DMS53 treated with DMSO at 0.1 percent for 48 hours (cell line): Measurements from ENCODE around the gene NCDN.
A peak's percentile ranks its signal among the peaks of the same experiment; 100 is the strongest.

Source experiments
- DNase-seq: peaks from one replicate; lab custom pipeline; 2025; ENCODE audit not compliant: unreplicated experiment; lab: John Stamatoyannopoulos, UW

The NCDN gene

DNA sequence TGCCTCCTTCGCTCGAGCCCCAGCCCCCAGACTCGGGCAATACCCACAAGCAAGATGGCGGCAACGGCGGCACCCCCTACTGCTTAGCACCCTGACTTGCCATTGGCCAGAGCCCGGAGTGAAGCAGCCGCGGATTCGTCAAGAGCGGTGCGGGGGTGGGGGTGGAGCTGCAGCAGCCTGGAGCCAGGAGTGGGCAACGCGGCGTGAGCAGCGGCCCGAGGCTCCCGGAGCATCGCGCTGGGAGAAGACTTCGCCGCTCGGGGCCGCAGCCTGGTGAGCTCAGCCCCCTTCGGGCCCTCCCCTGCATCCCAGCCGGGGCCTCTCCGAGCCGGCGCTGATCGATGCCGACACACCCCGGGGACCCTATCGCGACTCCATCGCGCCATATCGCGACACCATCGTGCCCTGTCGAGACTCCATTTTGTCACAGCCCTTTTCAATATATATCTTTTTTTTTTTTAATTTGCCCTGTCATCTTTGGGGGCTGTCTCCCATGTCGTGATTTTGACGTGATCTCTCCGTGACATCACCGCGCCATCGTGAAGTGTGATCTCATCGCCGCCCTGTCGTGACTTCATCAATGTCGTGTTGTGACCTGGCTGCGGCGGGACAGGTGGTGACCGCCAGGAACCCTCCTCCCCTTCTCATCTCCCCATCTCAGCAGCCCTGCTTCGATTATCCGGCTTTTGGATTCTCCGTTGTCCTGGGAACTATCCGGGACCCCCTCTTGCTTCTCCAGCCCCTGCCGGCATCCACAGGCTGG lies at the start of gene NCDN:
TSS of gene NCDN (plus strand) at position 189 of the 763 bp plus-strand sequence. CDS start at position 581, 392 bp downstream.
- DNase-seq = peak; percentile 90

DNA sequence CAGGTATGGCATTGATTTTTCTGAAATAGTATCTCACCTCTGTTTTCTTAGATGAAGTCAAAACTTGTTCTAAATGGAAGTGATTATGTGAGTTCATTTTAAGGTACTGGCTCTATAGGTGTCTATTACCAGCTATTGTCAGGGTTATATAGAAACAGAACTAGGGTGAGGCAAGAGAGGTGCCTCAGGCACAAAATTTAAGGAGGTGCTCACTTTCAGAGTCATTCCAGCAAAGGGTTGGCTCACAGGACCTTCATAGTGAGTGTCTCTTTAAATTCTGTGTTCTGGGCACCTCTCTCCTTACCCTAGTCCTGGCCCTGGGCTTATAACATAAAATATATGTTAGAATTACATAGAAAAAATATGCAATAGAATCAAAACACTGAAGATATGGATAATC lies 49.7 kb upstream of the NCDN start:
- no peak for DNase-seq

GRCh38 chr1:35509558-35509957 lies 48.0 kb upstream of the NCDN start:
- no peak for DNase-seq

DNA sequence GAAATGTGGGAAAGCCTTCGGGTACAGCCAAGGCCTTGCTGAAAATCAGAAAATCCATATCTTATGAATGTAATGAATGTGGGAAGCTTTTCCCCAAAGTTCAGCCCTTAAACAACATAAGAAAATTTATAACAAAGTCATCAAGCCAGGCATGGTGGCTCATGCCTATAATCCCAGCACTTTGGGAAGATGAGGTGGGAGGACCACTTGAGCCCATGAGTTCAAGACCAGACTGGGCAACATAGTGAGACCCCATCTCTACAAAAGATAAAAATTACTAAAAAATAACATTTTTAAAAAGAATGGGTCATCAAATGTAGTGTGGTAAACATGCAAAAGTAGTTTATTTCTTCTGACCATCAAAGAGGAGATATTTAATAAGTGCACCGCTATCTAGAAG lies 46.3 kb upstream of the NCDN start:
- no peak for DNase-seq

- DNase-seq = no peak
Measured at GRCh38 chr1:35518183-35518582, 39.4 kb upstream of the NCDN start.

DNA sequence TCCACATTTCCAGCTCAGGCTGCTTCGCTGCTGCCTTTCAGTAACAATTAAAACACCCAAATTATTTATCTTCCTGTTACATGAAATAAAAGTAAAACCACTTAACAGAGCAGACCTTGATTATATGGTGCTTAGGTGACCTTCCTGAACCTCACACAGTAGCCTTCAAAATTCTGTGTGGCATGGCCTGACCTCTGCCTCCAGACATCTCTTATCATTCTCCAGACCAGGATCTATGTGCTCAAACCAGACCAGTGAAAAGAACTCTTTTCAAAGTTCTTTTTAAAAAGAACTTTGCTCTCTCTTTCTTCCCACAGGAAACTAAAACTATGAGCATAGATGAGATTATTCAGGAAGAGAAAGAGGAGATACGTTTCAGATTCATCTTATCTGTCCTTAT lies 38.2 kb upstream of the NCDN start:
- DNase-seq = no peak

- DNase-seq = peak; percentile 67
Measured at GRCh38 chr1:35524106-35524505, 33.5 kb upstream of the NCDN start.

DNA sequence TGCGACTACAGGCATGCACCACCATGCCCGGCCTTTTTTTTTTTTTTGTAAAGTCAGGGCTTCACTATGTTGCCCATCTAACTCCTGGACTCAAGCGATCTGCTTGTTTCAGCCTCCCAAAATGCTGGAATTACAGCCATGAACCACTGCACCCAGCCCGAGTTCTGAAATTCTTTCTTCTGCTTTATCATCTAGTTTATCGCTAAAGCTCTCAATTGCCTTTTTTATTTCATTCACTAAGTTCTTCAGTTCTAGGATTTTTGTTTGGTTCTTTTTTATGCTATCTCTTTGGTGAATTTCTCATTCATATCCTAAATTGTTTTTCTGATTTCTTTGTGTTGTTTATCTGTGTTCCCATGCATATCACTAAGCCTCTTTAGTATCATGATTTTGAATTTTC lies 27.4 kb upstream of the NCDN start:
- no peak for DNase-seq

GRCh38 chr1:35530946-35531345 lies 26.7 kb upstream of the NCDN start:
- DNase-seq = no peak

DNA sequence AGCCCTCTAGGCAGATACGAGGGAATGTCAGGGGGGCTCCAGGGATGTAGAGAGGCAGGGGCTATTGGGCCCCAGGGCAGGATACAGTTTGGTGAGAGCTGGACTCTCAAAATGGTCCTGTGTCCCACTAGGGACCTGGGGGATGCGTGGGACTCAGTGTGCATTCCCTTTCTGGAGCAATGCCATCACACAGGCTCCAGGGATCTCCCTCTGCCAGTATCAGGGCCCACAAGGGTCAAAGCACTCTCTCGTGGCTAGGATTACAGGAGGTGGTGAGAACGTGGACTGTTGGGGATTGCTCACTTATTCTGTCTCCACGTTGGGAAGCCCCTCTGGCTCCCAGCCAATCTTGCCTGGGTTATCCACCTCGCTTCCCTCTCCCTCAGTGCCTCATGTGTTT lies 26.2 kb upstream of the NCDN start:
- no peak for DNase-seq

- DNase-seq = no peak
Measured at GRCh38 chr1:35532497-35533223, 24.9 kb upstream of the NCDN start.

DNA sequence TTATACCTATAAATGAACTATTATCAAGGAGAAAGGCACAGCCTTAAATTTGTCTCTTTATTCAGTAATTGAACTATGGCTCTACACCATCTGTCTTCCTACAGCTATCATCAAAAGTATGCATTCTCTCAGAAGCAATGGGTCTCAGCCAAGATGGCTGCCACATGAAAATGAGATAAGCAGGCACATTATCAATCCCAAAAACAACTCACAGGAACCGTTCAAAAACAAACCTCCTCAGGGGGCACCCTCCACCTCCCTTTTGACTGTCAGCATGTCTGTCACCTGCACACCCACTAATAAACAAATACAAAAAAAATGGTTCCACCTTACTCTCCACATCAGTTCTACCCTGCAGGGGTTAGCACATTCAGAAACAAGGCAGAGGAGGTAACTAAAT lies 24.0 kb upstream of the NCDN start:
- DNase-seq = no peak

DNA sequence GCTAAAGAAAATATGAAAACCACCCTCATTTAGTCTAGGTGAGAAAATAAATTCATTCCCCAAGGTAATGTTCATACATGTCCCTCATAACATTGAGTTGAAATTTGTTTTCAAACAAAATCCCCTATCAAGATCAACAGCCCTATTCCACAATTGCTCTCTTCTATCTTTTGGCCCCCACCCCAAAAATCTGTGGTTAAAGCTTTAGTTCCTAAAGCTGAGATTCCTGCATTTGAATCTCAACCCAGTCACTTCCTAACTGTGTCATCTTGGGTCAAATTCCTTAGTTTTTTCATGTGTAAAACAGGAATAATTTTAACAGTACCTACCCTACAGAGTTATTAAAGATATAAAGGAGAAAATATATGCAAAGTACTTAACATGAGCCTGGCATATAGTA lies 22.4 kb upstream of the NCDN start:
- DNase-seq = no peak

DNA sequence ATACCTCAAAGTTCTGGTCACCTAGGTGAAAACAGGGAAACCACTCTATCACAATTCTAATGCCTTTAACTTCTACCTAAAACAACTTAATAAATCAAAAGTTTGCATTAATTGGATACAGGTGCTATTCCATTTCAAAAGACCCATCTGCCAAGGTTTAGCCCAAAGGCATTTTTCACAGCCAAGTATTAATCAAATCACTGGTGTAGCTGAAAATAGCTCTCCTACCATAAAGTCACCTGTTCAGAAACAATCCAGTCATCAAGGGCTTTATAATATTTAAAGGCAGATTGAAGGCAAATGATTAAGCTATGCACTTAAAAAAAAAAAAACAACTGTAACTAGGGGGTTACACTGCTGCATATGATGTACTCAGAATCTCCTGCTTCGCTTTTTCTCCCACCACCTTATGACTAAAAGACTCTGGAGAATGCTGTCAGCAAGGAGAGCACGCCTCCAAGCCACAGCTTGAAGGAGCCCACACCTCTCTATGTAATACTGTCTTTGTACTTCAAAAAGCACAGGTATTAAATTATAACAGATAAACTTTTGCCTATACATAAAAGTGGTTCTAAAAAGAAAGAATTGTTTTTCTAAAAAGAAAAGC lies 20.9 kb upstream of the NCDN start:
- DNase-seq = no peak

DNA sequence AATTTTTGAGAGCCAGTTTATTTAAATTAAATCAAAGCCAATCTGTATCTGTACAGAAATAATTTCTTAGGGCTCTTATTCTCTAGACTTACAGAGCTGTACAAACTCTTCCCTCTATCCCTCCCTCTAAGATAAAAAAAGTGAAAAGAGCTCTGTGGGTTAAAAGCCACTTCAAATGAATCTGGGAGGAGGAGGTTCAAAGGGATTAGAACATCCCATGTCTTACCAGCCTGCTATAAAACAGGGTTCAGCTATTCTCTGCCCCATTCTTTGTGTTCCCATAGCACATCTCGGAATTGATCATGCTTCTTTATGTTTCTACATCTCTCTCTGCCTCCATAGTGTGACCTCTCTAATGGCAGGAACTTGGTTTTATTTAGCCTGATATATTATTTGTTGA lies 19.8 kb upstream of the NCDN start:
- DNase-seq = no peak

- DNase-seq = no peak
Measured at GRCh38 chr1:35539073-35539823, 18.4 kb upstream of the NCDN start.

DNA sequence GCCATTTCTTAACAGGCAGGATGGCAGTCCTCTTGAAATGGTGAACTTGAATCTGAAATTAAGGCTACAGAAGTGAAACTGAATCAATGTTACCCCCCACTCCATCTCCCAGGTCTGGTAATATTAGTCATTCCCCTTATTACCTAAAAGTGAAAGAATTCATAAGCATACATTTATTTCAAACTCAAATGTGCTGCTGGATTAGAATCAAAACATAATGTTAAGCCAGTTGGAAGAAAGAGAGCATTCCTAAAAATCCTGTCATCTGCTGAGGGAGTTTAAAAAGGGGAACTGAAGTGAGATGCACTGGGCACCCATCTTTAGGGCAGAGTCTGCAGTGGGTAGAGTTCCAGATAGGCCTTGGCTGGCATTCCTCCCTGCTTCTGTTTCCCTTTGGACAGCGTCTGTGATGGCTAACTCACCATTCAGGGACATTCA lies 17.8 kb upstream of the NCDN start:
- no peak for DNase-seq

GRCh38 chr1:35544976-35545375 lies 12.6 kb upstream of the NCDN start:
- DNase-seq = peak; percentile 48

- no peak for DNase-seq
Measured at GRCh38 chr1:35546614-35547013, 11.0 kb upstream of the NCDN start.

- no peak for DNase-seq
Measured at GRCh38 chr1:35553851-35554250, 3.7 kb upstream of the NCDN start.
